PC-3 (cell line): ENCODE measurements around the gene POMZP3.
"Not testable (repeated sequence)": the region's sequence is repeated elsewhere in the genome, so short reads cannot be mapped to it uniquely, and the experiment has no call there.

ENCODE experiments used
- EZH2 ChIP-seq: fragments of 300-600 bp; sonication (generic); IDR thresholded peaks from one replicate; pipeline ENCODE4 v1.6.1; 2017; ENCODE audit warnings: antibody characterized with exemption, mild to moderate bottlenecking, low read length; ENCODE audit not compliant: unreplicated experiment
- TF ChIP-seq, protein P1 (sequence below): fragments of 300-600 bp; sonication (generic); conservative IDR thresholded peaks from 2 replicates; pipeline ENCODE4 v1.5.1; 2017; ENCODE audit warnings: antibody characterized with exemption, low read depth, mild to moderate bottlenecking, low read length

DNA sequence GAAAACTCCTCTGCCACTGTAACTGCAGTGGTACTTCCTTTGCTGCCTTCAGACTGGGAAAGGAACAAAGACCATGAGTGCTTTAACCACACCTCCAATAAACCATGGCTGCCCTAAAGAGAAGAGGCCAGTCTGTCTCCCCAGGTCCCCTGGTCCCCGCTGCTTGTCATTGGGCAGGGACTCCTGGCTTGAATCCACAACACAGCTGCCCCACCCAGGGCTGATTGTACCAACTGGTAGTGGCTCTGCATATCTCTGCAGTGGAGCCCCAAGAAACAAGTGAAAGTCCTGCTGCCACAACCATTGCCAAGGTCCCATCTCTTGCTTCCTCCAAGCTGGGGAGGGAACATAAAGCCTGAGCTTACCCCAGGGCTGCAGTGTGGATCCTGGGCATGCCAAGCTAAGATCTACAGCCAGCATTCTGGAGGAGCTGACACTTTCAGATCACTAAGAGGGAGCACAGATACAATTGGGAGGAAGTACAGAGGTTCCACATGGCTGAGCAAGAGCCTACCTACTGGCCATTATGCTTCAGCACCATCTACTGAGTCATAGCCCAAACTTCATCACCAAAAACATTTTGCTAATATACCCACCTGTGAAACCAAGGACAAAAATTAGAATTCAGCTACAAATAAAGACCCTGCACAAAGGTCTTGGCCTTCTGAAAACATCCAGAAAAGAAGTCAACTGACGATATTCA lies 35.3 kb downstream of the POMZP3 start:
- TF ChIP-seq, protein P1, sequence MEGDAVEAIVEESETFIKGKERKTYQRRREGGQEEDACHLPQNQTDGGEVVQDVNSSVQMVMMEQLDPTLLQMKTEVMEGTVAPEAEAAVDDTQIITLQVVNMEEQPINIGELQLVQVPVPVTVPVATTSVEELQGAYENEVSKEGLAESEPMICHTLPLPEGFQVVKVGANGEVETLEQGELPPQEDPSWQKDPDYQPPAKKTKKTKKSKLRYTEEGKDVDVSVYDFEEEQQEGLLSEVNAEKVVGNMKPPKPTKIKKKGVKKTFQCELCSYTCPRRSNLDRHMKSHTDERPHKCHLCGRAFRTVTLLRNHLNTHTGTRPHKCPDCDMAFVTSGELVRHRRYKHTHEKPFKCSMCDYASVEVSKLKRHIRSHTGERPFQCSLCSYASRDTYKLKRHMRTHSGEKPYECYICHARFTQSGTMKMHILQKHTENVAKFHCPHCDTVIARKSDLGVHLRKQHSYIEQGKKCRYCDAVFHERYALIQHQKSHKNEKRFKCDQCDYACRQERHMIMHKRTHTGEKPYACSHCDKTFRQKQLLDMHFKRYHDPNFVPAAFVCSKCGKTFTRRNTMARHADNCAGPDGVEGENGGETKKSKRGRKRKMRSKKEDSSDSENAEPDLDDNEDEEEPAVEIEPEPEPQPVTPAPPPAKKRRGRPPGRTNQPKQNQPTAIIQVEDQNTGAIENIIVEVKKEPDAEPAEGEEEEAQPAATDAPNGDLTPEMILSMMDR, result not testable (repeated sequence)
- TF ChIP-seq EZH2, result not testable (repeated sequence)
